Tongue (tissue), 2 donors: Measurements from ENCODE around the gene LIFR. TPM values are rescaled to one million over a fixed set of nuclear protein-coding genes. Genes with fewer than 3 reads are reported as not detected.
"Not testable (repeated sequence)": the region's sequence is repeated elsewhere in the genome, so short reads cannot be mapped to it uniquely, and the experiment has no call there.

Experiments used
- DNase-seq: peaks from one replicate; pipeline ENCODE4 v3.0.0-alpha.2; 2015
- total RNA-seq: library from RNA; depleted of rRNA; stranded (reverse); fragments of >200 nt; gene quantifications from one replicate; pipeline ENCODE4 v1.2.3, GENCODE V29; 2014

Gene LIFR
- total RNA-seq, 1 donor from 2014 or later = 69.6 TPM

GRCh38 chr5:38546691-38547146, 9.7 kb downstream of the LIFR start:
- DNase-seq = no peak

GRCh38 chr5:38543886-38544285, 12.6 kb downstream of the LIFR start:
- no peak for DNase-seq

- DNase-seq = no peak
These were observed 13.4 kb downstream of the LIFR start for GRCh38 chr5:38543074-38543473.

GRCh38 chr5:38541174-38541725, 15.2 kb downstream of the LIFR start:
- DNase-seq = no peak

GRCh38 chr5:38540314-38540713, 16.1 kb downstream of the LIFR start:
- peak; percentile 80 for DNase-seq

GRCh38 chr5:38538161-38538560, 18.3 kb downstream of the LIFR start:
- no peak for DNase-seq

GRCh38 chr5:38537505-38537904, 18.9 kb downstream of the LIFR start:
- no peak for DNase-seq

- DNase-seq = no peak
These were observed 19.5 kb downstream of the LIFR start for GRCh38 chr5:38536968-38537367.

- no peak for DNase-seq
These were observed 20.6 kb downstream of the LIFR start for GRCh38 chr5:38535845-38536244.

- no peak for DNase-seq
These were observed 21.1 kb downstream of the LIFR start for GRCh38 chr5:38535248-38535750.

- DNase-seq = no peak
These were observed 22.3 kb downstream of the LIFR start for GRCh38 chr5:38534156-38534453.

GRCh38 chr5:38533286-38534155, 22.9 kb downstream of the LIFR start:
- DNase-seq = no peak

GRCh38 chr5:38532165-38532669, 24.2 kb downstream of the LIFR start:
- peak; percentile 74 for DNase-seq

- DNase-seq = no peak
These were observed 24.9 kb downstream of the LIFR start for GRCh38 chr5:38531518-38531917.

- no peak for DNase-seq
These were observed 26.3 kb downstream of the LIFR start for GRCh38 chr5:38529955-38530646.

GRCh38 chr5:38528162-38528703, 28.2 kb downstream of the LIFR start:
- DNase-seq = no peak

- no peak for DNase-seq
These were observed 29.0 kb downstream of the LIFR start for GRCh38 chr5:38527475-38527874.

GRCh38 chr5:38524022-38524421, 32.4 kb downstream of the LIFR start:
- DNase-seq = peak; percentile 40

GRCh38 chr5:38519476-38519875, 37.0 kb downstream of the LIFR start:
- DNase-seq = no peak

- DNase-seq = no peak
These were observed 38.1 kb downstream of the LIFR start for GRCh38 chr5:38518341-38518740.

- not testable (repeated sequence) for DNase-seq
These were observed 39.8 kb downstream of the LIFR start for GRCh38 chr5:38516649-38517048.

GRCh38 chr5:38515646-38516045, 40.8 kb downstream of the LIFR start:
- DNase-seq = no peak

- DNase-seq = no peak
These were observed 41.4 kb downstream of the LIFR start for GRCh38 chr5:38515092-38515491.
